ENCODE data around the gene S100A13.

- no peak for TF ChIP-seq POLR2AphosphoS5 (IDR thresholded peaks at IDR 0.05)
- TF ChIP-seq CTCF (IDR thresholded peaks at IDR 0.05): no peak
Measured at GRCh38 chr1:153669606-153670005, 42.3 kb upstream of the S100A13 start.
